SK-N-SH treated with all-trans-retinoic acid at 6 μM for 48 hours (cell line): ENCODE results near the gene PROM2.

Source experiments
- ATAC-seq: fragments of 200-7000 bp; cut with Tn5 transposase; 3 replicates; pipeline ENCODE4 v1.9.1; 2020; ENCODE audit warnings: mild to moderate bottlenecking, moderate library complexity
- ARNTL ChIP-seq: fragments of 450-650 bp; formaldehyde crosslinking; IDR thresholded peaks from 2 replicates; pipeline ENCODE4 v1.5.0; 2020; ENCODE audit warnings: low read depth, mild to moderate bottlenecking, moderate library complexity, borderline replicate concordance
- BACH2 ChIP-seq: fragments of 250-450 bp; sonication (Bioruptor Pico); IDR thresholded peaks from 2 replicates; pipeline ENCODE4 v1.9.0; 2021; ENCODE audit warnings: mild to moderate bottlenecking, borderline replicate concordance
- CSDC2 ChIP-seq: fragments of 250-450 bp; sonication (Bioruptor Pico); IDR thresholded peaks from 2 replicates; pipeline ENCODE4 v1.5.0; 2020; ENCODE audit warnings: mild to moderate bottlenecking, moderate library complexity
- CSRNP3 ChIP-seq: fragments of 250-450 bp; sonication (Bioruptor Pico); IDR thresholded peaks from 2 replicates; pipeline ENCODE4 v1.5.1; 2021; ENCODE audit warnings: mild to moderate bottlenecking, moderate library complexity
- ESRRG ChIP-seq: fragments of 250-450 bp; sonication (Bioruptor Pico); IDR thresholded peaks from 2 replicates; pipeline ENCODE4 v1.6.1; 2021; ENCODE audit warnings: mild to moderate bottlenecking
- GLIS3 ChIP-seq: fragments of 250-450 bp; sonication (Bioruptor Pico); IDR thresholded peaks from 2 replicates; pipeline ENCODE4 v1.5.0; 2020; ENCODE audit warnings: mild to moderate bottlenecking, moderate library complexity
- ISL1 ChIP-seq: fragments of 250-450 bp; sonication (Bioruptor Pico); IDR thresholded peaks from 2 replicates; pipeline ENCODE4 v2.1.2; 2022; ENCODE audit warnings: mild to moderate bottlenecking, moderate library complexity
- OSR1 ChIP-seq: fragments of 250-450 bp; sonication (Bioruptor Pico); IDR thresholded peaks from 2 replicates; pipeline ENCODE4 v1.8.0; 2022; ENCODE audit warnings: moderate library complexity, mild to moderate bottlenecking, inconsistent platforms
- PATZ1 ChIP-seq: fragments of 250-450 bp; sonication (Bioruptor Pico); IDR thresholded peaks from 2 replicates; pipeline ENCODE4 v1.8.0; 2020; ENCODE audit warnings: mild to moderate bottlenecking, moderate library complexity, borderline replicate concordance
- POU6F1 ChIP-seq: fragments of 250-450 bp; sonication (Bioruptor Pico); IDR thresholded peaks from 2 replicates; pipeline ENCODE4 v1.8.0; 2021; ENCODE audit warnings: low read depth, mild to moderate bottlenecking, moderate library complexity, borderline replicate concordance
- PPARA ChIP-seq: fragments of 250-450 bp; sonication (Bioruptor Pico); IDR thresholded peaks from 2 replicates; pipeline ENCODE4 v1.5.0; 2020; ENCODE audit warnings: mild to moderate bottlenecking, borderline replicate concordance
- RARB ChIP-seq: fragments of 250-450 bp; sonication (Bioruptor Pico); IDR thresholded peaks from 2 replicates; pipeline ENCODE4 v1.8.0; 2021; ENCODE audit warnings: mild to moderate bottlenecking, moderate library complexity
- SNAI2 ChIP-seq: fragments of 250-450 bp; sonication (Bioruptor Pico); IDR thresholded peaks from 2 replicates; pipeline ENCODE4 v1.5.0; 2020; ENCODE audit warnings: mild to moderate bottlenecking, moderate library complexity
- TOX ChIP-seq: fragments of 250-450 bp; sonication (Bioruptor Pico); IDR thresholded peaks from 2 replicates; pipeline ENCODE4 v1.8.0; 2021; ENCODE audit warnings: mild to moderate bottlenecking, moderate library complexity, borderline replicate concordance
- TSHZ2 ChIP-seq: fragments of 250-450 bp; sonication (Bioruptor Pico); IDR thresholded peaks from 2 replicates; pipeline ENCODE4 v1.5.0; 2020; ENCODE audit warnings: mild to moderate bottlenecking, moderate library complexity
- ZC3H10 ChIP-seq: fragments of 250-450 bp; sonication (Bioruptor Pico); IDR thresholded peaks from 2 replicates; pipeline ENCODE4 v1.5.1; 2021; ENCODE audit warnings: mild to moderate bottlenecking, moderate library complexity
- ZFP3 ChIP-seq: fragments of 250-450 bp; sonication (Bioruptor Pico); IDR thresholded peaks from 2 replicates; pipeline ENCODE4 v1.5.0; 2020; ENCODE audit warnings: mild to moderate bottlenecking, moderate library complexity
- ZFP30 ChIP-seq: fragments of 450-650 bp; formaldehyde crosslinking; IDR thresholded peaks from 2 replicates; pipeline ENCODE4 v1.5.0; 2022; ENCODE audit warnings: mild to moderate bottlenecking, moderate library complexity
- ZNF565 ChIP-seq: fragments of 450-650 bp; formaldehyde crosslinking; conservative IDR thresholded peaks from 2 replicates; pipeline ENCODE4 v1.5.0; 2020; ENCODE audit warnings: low read depth, mild to moderate bottlenecking, moderate library complexity
- ZNF70 ChIP-seq: fragments of 450-650 bp; formaldehyde crosslinking; IDR thresholded peaks from 2 replicates; pipeline ENCODE4 v1.5.0; 2020; ENCODE audit warnings: mild to moderate bottlenecking, moderate library complexity
- ZNF8 ChIP-seq: fragments of 450-650 bp; formaldehyde crosslinking; IDR thresholded peaks from 2 replicates; pipeline ENCODE4 v1.5.0; 2020; ENCODE audit warnings: mild to moderate bottlenecking, moderate library complexity
- TF ChIP-seq, protein P1 (sequence below): fragments of 250-450 bp; sonication (Bioruptor Pico); IDR thresholded peaks from 2 replicates; pipeline ENCODE4 v1.5.1; 2020; ENCODE audit warnings: low read depth, mild to moderate bottlenecking, moderate library complexity

Gene PROM2

GRCh38 chr2:95308426-95308990 lies 34.3 kb downstream of the PROM2 start:
- TF ChIP-seq SNAI2 (CRISPR knock-in tag) (no peak), ZFP3 (CRISPR knock-in tag) (no peak), GLIS3 (CRISPR knock-in tag) (no peak), ARNTL (no peak), OSR1 (CRISPR knock-in tag) (no peak), PPARA (CRISPR knock-in tag) (no peak), TOX (CRISPR knock-in tag) (no peak), POU6F1 (no peak), ISL1 (CRISPR knock-in tag) (no peak), ZNF70 (CRISPR knock-in tag) (no peak), CSDC2 (CRISPR knock-in tag) (no peak), CSRNP3 (CRISPR knock-in tag) (no peak), ZNF8 (CRISPR knock-in tag) (no peak), RARB (no peak), BACH2 (CRISPR knock-in tag) (no peak)
- TF ChIP-seq, protein P1, sequence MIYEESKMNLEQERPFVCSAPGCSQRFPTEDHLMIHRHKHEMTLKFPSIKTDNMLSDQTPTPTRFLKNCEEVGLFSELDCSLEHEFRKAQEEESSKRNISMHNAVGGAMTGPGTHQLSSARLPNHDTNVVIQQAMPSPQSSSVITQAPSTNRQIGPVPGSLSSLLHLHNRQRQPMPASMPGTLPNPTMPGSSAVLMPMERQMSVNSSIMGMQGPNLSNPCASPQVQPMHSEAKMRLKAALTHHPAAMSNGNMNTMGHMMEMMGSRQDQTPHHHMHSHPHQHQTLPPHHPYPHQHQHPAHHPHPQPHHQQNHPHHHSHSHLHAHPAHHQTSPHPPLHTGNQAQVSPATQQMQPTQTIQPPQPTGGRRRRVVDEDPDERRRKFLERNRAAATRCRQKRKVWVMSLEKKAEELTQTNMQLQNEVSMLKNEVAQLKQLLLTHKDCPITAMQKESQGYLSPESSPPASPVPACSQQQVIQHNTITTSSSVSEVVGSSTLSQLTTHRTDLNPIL (CRISPR knock-in tag): no peak
- TF ChIP-seq, all 23 proteins: peak for 0
- no peak for ATAC-seq

- ATAC-seq: no peak
- no peak for TF ChIP-seq CSDC2 (CRISPR knock-in tag)
- no peak for TF ChIP-seq OSR1 (CRISPR knock-in tag)
- TF ChIP-seq BACH2 (CRISPR knock-in tag): no peak
- TF ChIP-seq TSHZ2: no peak
- TF ChIP-seq ESRRG (CRISPR knock-in tag): no peak
- TF ChIP-seq SNAI2 (CRISPR knock-in tag): no peak
- TF ChIP-seq ZFP30 (CRISPR knock-in tag): no peak
- no peak for TF ChIP-seq ISL1 (CRISPR knock-in tag)
Observed at GRCh38 chr2:95309599-95309998, 35.4 kb downstream of the PROM2 start.

GRCh38 chr2:95310216-95310615 lies 36.0 kb downstream of the PROM2 start:
- TF ChIP-seq ISL1 (CRISPR knock-in tag) (no peak), ZNF70 (CRISPR knock-in tag) (no peak), PATZ1 (no peak), SNAI2 (CRISPR knock-in tag) (no peak), ZNF565 (no peak), CSDC2 (CRISPR knock-in tag) (no peak), ZC3H10 (no peak), TSHZ2 (no peak), ZNF8 (CRISPR knock-in tag) (no peak)
- ATAC-seq: no peak
